Stimulated activated effector memory CD8-positive, alpha-beta T cell treated with anti-CD3 and anti-CD28 coated beads, Interleukin-12 subunit alpha, Interleukin-12 subunit beta, amount 100 ng/mL, for 72 hours (primary cell): ENCODE measurements around the gene PRKCB.
"Not testable (repeated sequence)": the region's sequence is repeated elsewhere in the genome, so short reads cannot be mapped to it uniquely, and the experiment has no call there.

Experiments
- ATAC-seq: fragments of 150-1000 bp; cut with Tn5 transposase; 2 replicates; pipeline ENCODE4 v1.10.0; 2021
- DNase-seq, 2 donors: peaks; one replicate each; pipeline ENCODE4 v3.0.0; 2021 to 2022; ENCODE audit warnings: low spot score in 2 of 2
- H3K27ac Mint-ChIP-seq: one replicate; pipeline ENCODE4 v1.8.0; 2022; ENCODE audit warnings: mild to moderate bottlenecking, mixed read lengths
- H3K36me3 Mint-ChIP-seq: one replicate; pipeline ENCODE4 v1.8.0; 2022; ENCODE audit warnings: mild to moderate bottlenecking, mixed read lengths
- H3K4me1 Mint-ChIP-seq: one replicate; pipeline ENCODE4 v1.8.0; 2022; ENCODE audit warnings: mixed read lengths
- H3K4me3 Mint-ChIP-seq: one replicate; pipeline ENCODE4 v1.8.0; 2022; ENCODE audit warnings: mild to moderate bottlenecking, mixed read lengths
- H3K9me3 Mint-ChIP-seq: one replicate; pipeline ENCODE4 v1.8.0; 2022; ENCODE audit warnings: mixed read lengths

The PRKCB gene

DNA sequence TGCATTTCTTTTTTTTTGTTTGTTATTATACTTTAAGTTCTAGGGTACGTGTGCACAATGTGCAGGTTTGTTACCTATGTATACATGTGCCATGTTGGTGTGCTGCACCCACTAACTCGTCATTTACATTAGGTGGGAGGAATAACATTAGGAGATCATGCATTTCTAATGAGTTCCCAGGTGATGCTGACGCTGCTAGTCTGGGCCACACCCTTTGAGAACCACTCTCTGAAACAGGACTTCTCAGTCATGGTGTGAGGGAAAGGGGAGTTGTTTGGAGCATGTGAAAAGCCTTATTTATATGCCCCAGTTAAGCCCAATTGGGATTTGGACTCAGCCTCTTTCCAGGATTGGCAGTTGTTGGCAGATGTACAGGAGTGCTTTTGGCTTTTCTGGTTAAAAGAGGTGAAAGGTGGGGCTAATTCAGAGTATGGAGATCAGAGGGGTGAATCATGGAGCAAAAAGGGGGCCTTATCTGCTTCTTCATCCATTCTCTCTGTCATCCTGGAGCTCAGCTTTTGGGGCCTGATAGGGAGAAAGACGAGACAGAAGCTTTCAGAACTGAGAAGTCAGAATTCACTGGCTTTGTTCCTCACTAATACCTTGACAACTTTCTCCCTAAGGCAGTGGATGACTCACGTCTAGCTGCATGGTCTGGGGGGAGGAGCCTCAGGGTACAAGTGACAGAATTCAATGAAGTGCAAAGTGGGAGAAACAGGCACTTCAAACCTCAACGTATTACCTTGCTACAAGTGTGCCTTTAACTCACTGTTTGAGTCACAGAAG lies 240.3 kb downstream of the PRKCB start:
- H3K4me3 Mint-ChIP-seq: no peak overlapping the region
- peaks cover 9% of the 10 kb centered on the region for H3K36me3 Mint-ChIP-seq
- H3K9me3 Mint-ChIP-seq: no peaks in the 10 kb centered on the region
- ATAC-seq (peak; percentile 94), DNase-seq (peak in 1 of 2 donors; percentile 59)
- H3K27ac Mint-ChIP-seq: no peak overlapping the region
- H3K4me1 Mint-ChIP-seq: peaks cover 69% of the 10 kb centered on the region

GRCh38 chr16:24077292-24077691 lies 241.5 kb downstream of the PRKCB start:
- H3K4me3 Mint-ChIP-seq: no peak overlapping the region
- ATAC-seq (no peak), DNase-seq (no peak)
- no peak overlapping the region for H3K27ac Mint-ChIP-seq
- no peaks in the 10 kb centered on the region for H3K9me3 Mint-ChIP-seq
- peaks cover 9% of the 10 kb centered on the region for H3K36me3 Mint-ChIP-seq
- peaks cover 64% of the 10 kb centered on the region for H3K4me1 Mint-ChIP-seq

DNA sequence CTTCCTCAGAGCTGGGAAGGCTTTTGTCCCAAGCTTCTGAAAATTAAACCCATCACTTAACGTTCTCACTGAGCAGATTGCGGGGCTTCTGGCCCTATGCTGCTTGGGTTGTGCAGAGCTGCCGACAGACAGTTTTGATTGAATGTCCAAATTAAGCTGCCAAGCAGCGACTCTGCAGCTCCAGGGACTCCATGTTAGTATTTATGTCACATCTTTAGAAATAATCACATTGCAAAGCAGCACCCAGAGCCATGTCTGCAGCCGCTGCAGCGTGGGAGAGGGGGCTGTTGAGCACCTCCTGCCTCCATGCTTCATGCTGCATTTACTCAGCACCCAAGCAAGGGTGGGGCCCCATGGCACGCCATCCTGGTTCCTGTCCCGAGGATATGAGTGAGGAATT lies 242.2 kb downstream of the PRKCB start:
- H3K36me3 Mint-ChIP-seq: peaks cover 9% of the 10 kb centered on the region
- peak in 1 of 2 donors; percentile 28 for DNase-seq
- H3K27ac Mint-ChIP-seq: no peak overlapping the region
- peaks cover 57% of the 10 kb centered on the region for H3K4me1 Mint-ChIP-seq
- H3K4me3 Mint-ChIP-seq: no peak overlapping the region
- no peak for ATAC-seq
- H3K9me3 Mint-ChIP-seq: no peaks in the 10 kb centered on the region

- H3K36me3 Mint-ChIP-seq: peaks cover 12% of the 10 kb centered on the region
- H3K9me3 Mint-ChIP-seq: peaks cover 5% of the 10 kb centered on the region
- H3K27ac Mint-ChIP-seq: peak overlapping the region; percentile 71
Measured at GRCh38 chr16:24085666-24086065, 249.9 kb downstream of the PRKCB start.

GRCh38 chr16:24087891-24088410 lies 252.2 kb downstream of the PRKCB start:
- no peak for DNase-seq
- peaks cover 22% of the 10 kb centered on the region for H3K4me1 Mint-ChIP-seq
- H3K4me3 Mint-ChIP-seq: no peak overlapping the region
- H3K9me3 Mint-ChIP-seq: peaks cover 9% of the 10 kb centered on the region
- H3K27ac Mint-ChIP-seq: no peak overlapping the region
- peaks cover 25% of the 10 kb centered on the region for H3K36me3 Mint-ChIP-seq
- no peak for ATAC-seq

More at GRCh38 chr16:24085666-24086065, 249.9 kb downstream of the PRKCB start:
- ATAC-seq: no peak
- DNase-seq: no peak
- Mint-ChIP-seq H3K4me1 (peaks cover 6% of the 10 kb centered on the region), H3K4me3 (no peak overlapping the region)

DNA sequence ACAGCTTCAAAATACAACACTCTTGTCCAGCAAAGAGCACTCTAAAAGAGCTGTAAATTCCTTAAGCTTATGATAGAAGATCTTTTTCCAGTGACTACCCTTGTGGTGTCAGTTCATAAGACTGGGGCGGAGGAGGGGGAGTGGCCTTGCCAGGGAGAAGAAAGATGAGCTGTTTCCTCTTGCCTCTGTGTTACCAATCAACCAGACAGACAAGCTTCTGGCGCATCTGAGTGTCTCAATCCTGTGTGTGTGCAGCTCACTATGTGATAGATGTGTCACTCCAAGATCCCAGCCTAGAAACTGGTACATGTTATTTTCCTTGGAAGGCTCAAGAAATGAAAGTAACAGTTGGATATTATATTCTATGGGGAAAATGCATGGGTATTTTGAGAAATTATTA lies 253.0 kb downstream of the PRKCB start:
- ATAC-seq (no peak), DNase-seq (no peak)
- H3K9me3 Mint-ChIP-seq: peaks cover 9% of the 10 kb centered on the region
- H3K4me1 Mint-ChIP-seq: peaks cover 26% of the 10 kb centered on the region
- no peak overlapping the region for H3K27ac Mint-ChIP-seq
- no peak overlapping the region for H3K4me3 Mint-ChIP-seq
- H3K36me3 Mint-ChIP-seq: peaks cover 33% of the 10 kb centered on the region

DNA sequence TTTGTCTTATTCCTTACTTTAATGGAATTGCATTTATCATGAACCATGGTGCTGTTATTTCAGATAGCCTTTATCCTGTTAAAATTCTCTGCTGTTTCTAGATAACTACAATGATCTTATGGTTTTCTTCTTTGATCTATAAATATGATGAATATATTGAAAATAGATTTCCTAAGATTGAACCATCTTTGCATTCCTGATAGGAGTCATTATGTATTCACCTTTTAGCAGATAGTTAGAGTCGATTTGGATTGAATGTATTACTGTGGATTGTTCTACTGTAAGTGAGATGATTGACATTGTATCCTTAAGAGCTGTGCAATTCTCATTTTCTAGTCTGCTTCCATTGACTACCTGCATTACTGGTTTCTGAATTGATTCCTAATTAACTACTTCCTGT lies 255.3 kb downstream of the PRKCB start:
- peaks cover 57% of the 10 kb centered on the region for H3K36me3 Mint-ChIP-seq
- DNase-seq (no peak), ATAC-seq (no peak)
- no peak overlapping the region for H3K4me3 Mint-ChIP-seq
- peaks cover 21% of the 10 kb centered on the region for H3K4me1 Mint-ChIP-seq
- H3K9me3 Mint-ChIP-seq: peaks cover 9% of the 10 kb centered on the region
- H3K27ac Mint-ChIP-seq: no peak overlapping the region

GRCh38 chr16:24093049-24093448 lies 257.3 kb downstream of the PRKCB start:
- peaks cover 9% of the 10 kb centered on the region for H3K9me3 Mint-ChIP-seq
- peaks cover 70% of the 10 kb centered on the region for H3K36me3 Mint-ChIP-seq
- no peak overlapping the region for H3K4me3 Mint-ChIP-seq
- peak; percentile 62 for ATAC-seq
- H3K27ac Mint-ChIP-seq: peak overlapping the region; percentile 35
- peaks cover 30% of the 10 kb centered on the region for H3K4me1 Mint-ChIP-seq
- no peak for DNase-seq

- no peak overlapping the region for H3K27ac Mint-ChIP-seq
- H3K9me3 Mint-ChIP-seq: peaks cover 9% of the 10 kb centered on the region
- H3K36me3 Mint-ChIP-seq: peaks cover 68% of the 10 kb centered on the region
- no peak for DNase-seq
- H3K4me1 Mint-ChIP-seq: peaks cover 30% of the 10 kb centered on the region
- no peak for ATAC-seq
- no peak overlapping the region for H3K4me3 Mint-ChIP-seq
Measured at GRCh38 chr16:24094660-24095059, 258.9 kb downstream of the PRKCB start.

DNA sequence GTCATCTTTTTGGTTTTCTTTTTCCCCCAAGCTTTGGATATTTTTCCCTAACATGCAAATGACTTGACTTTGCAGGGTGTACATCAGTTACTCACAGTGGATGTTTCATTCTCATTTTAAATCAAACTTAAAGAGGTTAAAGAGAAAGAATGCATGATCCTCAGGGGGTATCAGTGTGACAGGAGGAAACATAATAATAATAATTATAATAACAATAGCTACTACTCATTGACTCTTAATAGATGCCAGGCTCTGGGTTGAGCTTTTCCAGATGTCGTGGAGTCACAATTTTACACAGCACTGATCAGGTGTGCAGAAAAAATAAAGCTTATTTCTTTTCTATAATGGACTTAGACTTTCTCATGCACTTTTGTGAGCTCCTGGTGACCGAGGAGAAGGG lies 263.1 kb downstream of the PRKCB start:
- ATAC-seq: no peak
- Mint-ChIP-seq H3K4me3 (no peak overlapping the region), H3K9me3 (no peaks in the 10 kb centered on the region), H3K27ac (peak overlapping the region; percentile 8), H3K36me3 (peaks cover 59% of the 10 kb centered on the region), H3K4me1 (peaks cover 18% of the 10 kb centered on the region)
- no peak for DNase-seq

- DNase-seq (no peak), ATAC-seq (no peak)
- Mint-ChIP-seq H3K4me1 (peaks cover 24% of the 10 kb centered on the region), H3K4me3 (no peak overlapping the region), H3K9me3 (peaks cover 3% of the 10 kb centered on the region), H3K27ac (peak overlapping the region; percentile 27), H3K36me3 (peaks cover 47% of the 10 kb centered on the region)
Measured at GRCh38 chr16:24101431-24101830, 265.6 kb downstream of the PRKCB start.

DNA sequence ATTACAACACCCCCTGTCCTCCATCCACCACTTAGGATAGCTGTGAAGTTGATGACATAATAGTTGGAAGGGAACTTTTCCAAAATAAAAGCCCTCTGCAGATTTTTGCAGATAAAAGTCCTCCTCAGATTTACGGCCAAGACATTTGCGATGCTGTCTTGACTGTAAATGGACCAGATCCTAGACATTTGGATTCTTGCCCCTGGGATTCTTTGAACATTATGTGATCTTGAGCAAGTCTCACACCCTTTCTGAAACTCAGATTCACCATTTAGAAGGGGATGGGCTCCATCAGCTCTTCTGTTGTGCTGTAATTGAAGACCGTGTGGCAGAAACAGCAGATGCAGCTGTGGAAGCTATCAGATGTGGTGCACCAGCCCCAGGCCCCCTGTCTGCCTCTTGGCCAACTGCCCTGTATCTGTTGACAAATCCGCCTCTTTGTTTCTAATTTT lies 266.5 kb downstream of the PRKCB start:
- Mint-ChIP-seq H3K27ac (peak overlapping the region; percentile 29), H3K36me3 (peaks cover 39% of the 10 kb centered on the region), H3K4me3 (no peak overlapping the region), H3K4me1 (peaks cover 22% of the 10 kb centered on the region), H3K9me3 (peaks cover 3% of the 10 kb centered on the region)
- DNase-seq: peak in 1 of 2 donors; percentile 8
- no peak for ATAC-seq

DNA sequence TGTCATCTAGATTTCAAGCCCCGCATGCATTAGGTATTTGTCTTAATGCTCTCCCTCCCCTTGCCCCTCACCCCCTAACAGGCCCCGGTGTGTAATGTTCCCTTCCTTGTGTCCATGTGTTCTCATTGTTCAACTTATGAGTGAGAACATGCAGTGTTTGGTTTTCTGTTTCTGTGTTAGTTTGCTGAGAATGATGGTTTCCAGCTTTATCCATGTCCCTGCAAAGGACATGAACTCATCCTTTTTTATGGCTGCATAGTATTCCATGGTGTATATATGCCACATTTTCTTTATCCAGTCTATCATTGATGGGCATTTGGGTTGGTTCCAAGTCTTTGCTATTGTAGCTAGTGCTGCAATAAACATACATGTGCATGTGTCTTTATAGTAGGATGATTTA lies 269.7 kb downstream of the PRKCB start:
- not testable (repeated sequence) for H3K4me3 Mint-ChIP-seq, H3K4me1 Mint-ChIP-seq, H3K9me3 Mint-ChIP-seq, ATAC-seq, DNase-seq, H3K27ac Mint-ChIP-seq
- H3K36me3 Mint-ChIP-seq: peaks cover 20% of the 10 kb centered on the region

- H3K9me3 Mint-ChIP-seq, ATAC-seq, H3K27ac Mint-ChIP-seq, DNase-seq, H3K4me1 Mint-ChIP-seq, H3K4me3 Mint-ChIP-seq: not testable (repeated sequence)
- H3K36me3 Mint-ChIP-seq: peaks cover 38% of the 10 kb centered on the region
Measured at GRCh38 chr16:24108090-24108489, 272.3 kb downstream of the PRKCB start.

- Mint-ChIP-seq H3K36me3 (peaks cover 45% of the 10 kb centered on the region), H3K4me3 (no peak overlapping the region), H3K4me1 (no peaks in the 10 kb centered on the region), H3K9me3 (no peaks in the 10 kb centered on the region), H3K27ac (no peak overlapping the region)
- DNase-seq (no peak), ATAC-seq (no peak)
Measured at GRCh38 chr16:24111724-24112302, 276.0 kb downstream of the PRKCB start.
